Measurements from ENCODE around the gene RCBTB2. TPM values are rescaled to one million over a fixed set of nuclear protein-coding genes. Genes with fewer than 3 reads are reported as not detected.

RCBTB2 gene
- total and polyA plus RNA-seq, 7 donors: 2.8 to 18.5 (median 8.2) TPM

- Histone ChIP-seq H3K4me3 (no peak overlapping the region), H3K4me1 (no peaks in the 10 kb centered on the region), H3K36me3 (ENCODE audit: insufficient read depth in 1 of 2, low read depth in 1 of 2) (no peaks in the 10 kb centered on the region), H3K27me3 (ENCODE audit: insufficient read depth in 3 of 3, low read length in 2 of 3) (no peaks in the 10 kb centered on the region), H3K27ac (no peak overlapping the region), H3K9me3 (no peaks in the 10 kb centered on the region)
- WGBS, 3 donors: 68 to 75% (median 73%) methylated on average over 7 of the region's 7 CpGs
- TF ChIP-seq CTCF (IDR thresholded peaks at IDR 0.05): no peak
- DNase-seq (no peak), ATAC-seq (peak in 1 of 4 donors; percentile 35)
- intact Hi-C loops (cut with DNase I): loop anchor here in 1 of 2 donors (10.0 kb wide), 1 partner anchor 345 kb away; the partner anchor contains the start of gene ITM2B
Observed at GRCh38 chr13:48579165-48579918, 46.5 kb upstream of the RCBTB2 start.

- ATAC-seq (peak in 1 of 4 donors; percentile 19), DNase-seq (no peak)
- 88 to 89% (median 88%) methylated on average over 3 of the region's 3 CpGs for WGBS, 3 donors
- Histone ChIP-seq H3K4me1 (peaks cover 5% of the 10 kb centered on the region), H3K9me3 (no peaks in the 10 kb centered on the region), H3K27me3 (ENCODE audit: insufficient read depth in 3 of 3, low read length in 2 of 3) (no peaks in the 10 kb centered on the region), H3K36me3 (ENCODE audit: insufficient read depth in 1 of 2, low read depth in 1 of 2) (no peaks in the 10 kb centered on the region), H3K27ac (no peak overlapping the region), H3K4me3 (no peak overlapping the region)
- TF ChIP-seq CTCF (IDR thresholded peaks at IDR 0.05): no peak
- intact Hi-C loops (cut with DNase I): loop anchor here in 1 of 2 donors (10.0 kb wide), 1 partner anchor 344 kb away; the partner anchor contains the start of gene ITM2B
Observed at GRCh38 chr13:48578516-48579164, 45.8 kb upstream of the RCBTB2 start.

GRCh38 chr13:48576448-48577010, 43.6 kb upstream of the RCBTB2 start:
- H3K27ac ChIP-seq: no peak overlapping the region
- ATAC-seq (peak in 1 of 4 donors; percentile 23), DNase-seq (no peak)
- H3K4me3 ChIP-seq: no peak overlapping the region
- H3K27me3 ChIP-seq (ENCODE audit: insufficient read depth in 3 of 3, low read length in 2 of 3): no peaks in the 10 kb centered on the region
- H3K9me3 ChIP-seq: no peaks in the 10 kb centered on the region
- TF ChIP-seq CTCF (IDR thresholded peaks at IDR 0.05): no peak
- intact Hi-C loops (cut with DNase I): loop anchor here in 1 of 2 donors (10.0 kb wide), 1 partner anchor 342 kb away; the partner anchor contains the start of gene ITM2B
- H3K36me3 ChIP-seq (ENCODE audit: insufficient read depth in 1 of 2, low read depth in 1 of 2): no peaks in the 10 kb centered on the region
- WGBS, 3 donors: 65 to 75% (median 68%) methylated on average over 5 of the region's 5 CpGs
- H3K4me1 ChIP-seq: peaks cover 21% of the 10 kb centered on the region

GRCh38 chr13:48575031-48575430, 42.2 kb upstream of the RCBTB2 start:
- 84 to 94% (median 91%) methylated on average over 5 of the region's 5 CpGs for WGBS, 3 donors
- Histone ChIP-seq H3K27ac (no peak overlapping the region), H3K9me3 (no peaks in the 10 kb centered on the region), H3K4me1 (peaks cover 36% of the 10 kb centered on the region), H3K36me3 (ENCODE audit: insufficient read depth in 1 of 2, low read depth in 1 of 2) (no peaks in the 10 kb centered on the region), H3K4me3 (no peak overlapping the region), H3K27me3 (ENCODE audit: insufficient read depth in 3 of 3, low read length in 2 of 3) (no peaks in the 10 kb centered on the region)
- intact Hi-C loops (cut with DNase I): loop anchor here in 1 of 2 donors (10.0 kb wide), 1 partner anchor 340 kb away; the partner anchor contains the start of gene ITM2B
- TF ChIP-seq CTCF (IDR thresholded peaks at IDR 0.05): no peak
- ATAC-seq (no peak), DNase-seq (no peak)

All from psoas muscle (tissue), 8 donors.